ENCODE measurements around the gene RANBP3. TPM values are rescaled to one million over a fixed set of nuclear protein-coding genes. Genes with fewer than 3 reads are reported as not detected.

The RANBP3 gene
- total RNA-seq, 2 donors from 2014 or later, result 52.1 to 62.7 TPM

DNA sequence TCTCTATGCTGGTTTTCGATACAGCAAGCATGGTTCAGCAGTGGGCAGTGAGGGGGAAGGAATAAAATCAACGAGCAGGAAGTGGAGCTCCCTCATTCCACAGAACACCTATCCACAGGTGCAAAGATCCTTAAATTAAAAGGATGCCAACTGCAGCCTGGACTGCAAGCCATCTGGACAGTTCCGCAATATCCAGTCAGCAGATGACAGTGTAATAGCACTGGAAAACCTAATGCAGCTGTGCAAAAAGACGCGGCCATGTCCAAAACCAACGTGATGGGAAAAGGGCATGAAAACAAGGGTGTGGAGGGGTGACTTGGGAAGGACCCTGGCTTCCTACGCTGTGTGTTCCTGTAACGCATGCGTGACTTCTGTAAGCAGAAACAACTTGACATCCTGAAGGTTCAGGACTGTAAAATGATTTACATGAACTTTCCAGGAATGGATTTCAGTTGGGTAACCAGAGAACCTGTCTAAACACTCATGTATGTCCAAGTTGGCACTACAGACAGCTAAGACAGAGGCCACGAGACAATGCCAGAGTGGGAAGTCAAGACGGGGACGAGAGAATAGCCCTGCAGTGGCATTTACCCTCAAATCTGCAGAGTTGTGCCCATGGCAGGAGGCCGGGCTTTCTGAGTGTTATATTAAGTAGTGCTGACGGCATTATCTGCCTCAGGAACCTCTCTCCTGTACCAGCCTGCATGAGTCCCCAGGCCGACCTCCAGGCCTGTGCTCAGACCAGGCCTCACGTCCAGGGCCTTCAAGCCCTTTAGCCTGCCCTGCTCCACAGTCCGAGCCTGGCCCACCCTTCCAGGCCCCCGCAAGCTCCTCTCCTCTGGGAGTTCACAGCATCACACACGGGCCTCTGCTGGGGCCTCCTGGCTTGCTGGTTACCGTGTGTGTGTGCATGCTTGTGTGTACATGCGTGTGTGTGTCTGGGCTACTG lies 37.4 kb downstream of the RANBP3 start:
- Histone ChIP-seq H3K4me1 (peaks cover 3% of the 10 kb centered on the region), H3K36me3 (no peaks in the 10 kb centered on the region), H3K9me3 (no peaks in the 10 kb centered on the region), H3K27me3 (no peaks in the 10 kb centered on the region), H3K9ac (ENCODE audit: low read depth in 2 of 2, low read length in 2 of 2) (no peak overlapping the region), H3K4me3 (no peak overlapping the region), H3K27ac (no peak overlapping the region)
- intact Hi-C loops (cut with DNase I), result no loop called here
- TF ChIP-seq, protein P1, sequence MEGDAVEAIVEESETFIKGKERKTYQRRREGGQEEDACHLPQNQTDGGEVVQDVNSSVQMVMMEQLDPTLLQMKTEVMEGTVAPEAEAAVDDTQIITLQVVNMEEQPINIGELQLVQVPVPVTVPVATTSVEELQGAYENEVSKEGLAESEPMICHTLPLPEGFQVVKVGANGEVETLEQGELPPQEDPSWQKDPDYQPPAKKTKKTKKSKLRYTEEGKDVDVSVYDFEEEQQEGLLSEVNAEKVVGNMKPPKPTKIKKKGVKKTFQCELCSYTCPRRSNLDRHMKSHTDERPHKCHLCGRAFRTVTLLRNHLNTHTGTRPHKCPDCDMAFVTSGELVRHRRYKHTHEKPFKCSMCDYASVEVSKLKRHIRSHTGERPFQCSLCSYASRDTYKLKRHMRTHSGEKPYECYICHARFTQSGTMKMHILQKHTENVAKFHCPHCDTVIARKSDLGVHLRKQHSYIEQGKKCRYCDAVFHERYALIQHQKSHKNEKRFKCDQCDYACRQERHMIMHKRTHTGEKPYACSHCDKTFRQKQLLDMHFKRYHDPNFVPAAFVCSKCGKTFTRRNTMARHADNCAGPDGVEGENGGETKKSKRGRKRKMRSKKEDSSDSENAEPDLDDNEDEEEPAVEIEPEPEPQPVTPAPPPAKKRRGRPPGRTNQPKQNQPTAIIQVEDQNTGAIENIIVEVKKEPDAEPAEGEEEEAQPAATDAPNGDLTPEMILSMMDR (IDR thresholded peaks at IDR 0.05), result no peak
- DNase-seq, result no peak

DNA sequence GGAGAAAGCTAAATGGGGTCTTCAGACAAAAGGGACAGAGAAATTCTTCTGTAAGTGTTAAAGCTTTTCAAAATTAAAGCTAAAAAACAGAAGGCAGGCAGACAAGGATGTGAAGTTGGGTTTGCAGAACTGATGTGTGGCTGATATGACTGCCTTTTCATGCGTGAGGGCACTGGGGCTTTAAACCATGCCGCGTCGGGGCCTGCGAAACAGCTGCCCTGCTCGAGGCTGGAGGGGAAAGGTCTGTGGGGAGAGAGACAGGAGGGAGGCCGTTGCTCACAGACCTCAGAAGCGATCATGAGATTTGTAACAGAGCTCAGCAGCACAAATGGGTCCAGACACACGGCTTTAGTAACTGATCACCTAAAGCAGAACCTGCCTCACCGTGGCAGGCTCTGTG lies 40.4 kb downstream of the RANBP3 start:
- H3K9me3 ChIP-seq, result no peaks in the 10 kb centered on the region
- no peak overlapping the region for H3K27ac ChIP-seq
- no peak for DNase-seq
- no peaks in the 10 kb centered on the region for H3K27me3 ChIP-seq
- intact Hi-C loops (cut with DNase I), result no loop called here
- TF ChIP-seq, protein P1 (IDR thresholded peaks at IDR 0.05), result no peak
- no peaks in the 10 kb centered on the region for H3K36me3 ChIP-seq
- no peak overlapping the region for H3K9ac ChIP-seq (ENCODE audit: low read depth in 2 of 2, low read length in 2 of 2)
- H3K4me3 ChIP-seq, result no peak overlapping the region
- peaks cover 3% of the 10 kb centered on the region for H3K4me1 ChIP-seq

DNA sequence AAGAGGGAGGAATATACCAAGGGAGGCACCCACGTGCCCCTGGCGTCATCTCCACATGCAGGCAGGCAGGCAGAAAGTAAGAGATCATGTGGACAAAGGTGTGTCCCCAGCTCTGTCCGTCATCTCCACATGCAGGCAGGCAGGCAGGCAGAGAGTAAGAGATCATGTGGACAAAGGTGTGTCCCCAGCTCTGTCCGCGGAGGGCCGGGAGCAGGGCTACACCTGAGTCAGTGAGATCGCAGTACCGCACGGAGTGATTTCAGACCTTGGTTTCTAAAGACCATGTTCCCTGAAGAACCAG lies 41.7 kb downstream of the RANBP3 start:
- TF ChIP-seq, protein P1 (IDR thresholded peaks at IDR 0.05), result no peak
- Histone ChIP-seq H3K4me3 (no peak overlapping the region), H3K4me1 (peaks cover 3% of the 10 kb centered on the region), H3K36me3 (no peaks in the 10 kb centered on the region), H3K27ac (no peak overlapping the region), H3K9ac (ENCODE audit: low read depth in 2 of 2, low read length in 2 of 2) (no peak overlapping the region), H3K9me3 (no peaks in the 10 kb centered on the region), H3K27me3 (no peaks in the 10 kb centered on the region)
- no peak for DNase-seq
- intact Hi-C loops (cut with DNase I), result no loop called here

DNA sequence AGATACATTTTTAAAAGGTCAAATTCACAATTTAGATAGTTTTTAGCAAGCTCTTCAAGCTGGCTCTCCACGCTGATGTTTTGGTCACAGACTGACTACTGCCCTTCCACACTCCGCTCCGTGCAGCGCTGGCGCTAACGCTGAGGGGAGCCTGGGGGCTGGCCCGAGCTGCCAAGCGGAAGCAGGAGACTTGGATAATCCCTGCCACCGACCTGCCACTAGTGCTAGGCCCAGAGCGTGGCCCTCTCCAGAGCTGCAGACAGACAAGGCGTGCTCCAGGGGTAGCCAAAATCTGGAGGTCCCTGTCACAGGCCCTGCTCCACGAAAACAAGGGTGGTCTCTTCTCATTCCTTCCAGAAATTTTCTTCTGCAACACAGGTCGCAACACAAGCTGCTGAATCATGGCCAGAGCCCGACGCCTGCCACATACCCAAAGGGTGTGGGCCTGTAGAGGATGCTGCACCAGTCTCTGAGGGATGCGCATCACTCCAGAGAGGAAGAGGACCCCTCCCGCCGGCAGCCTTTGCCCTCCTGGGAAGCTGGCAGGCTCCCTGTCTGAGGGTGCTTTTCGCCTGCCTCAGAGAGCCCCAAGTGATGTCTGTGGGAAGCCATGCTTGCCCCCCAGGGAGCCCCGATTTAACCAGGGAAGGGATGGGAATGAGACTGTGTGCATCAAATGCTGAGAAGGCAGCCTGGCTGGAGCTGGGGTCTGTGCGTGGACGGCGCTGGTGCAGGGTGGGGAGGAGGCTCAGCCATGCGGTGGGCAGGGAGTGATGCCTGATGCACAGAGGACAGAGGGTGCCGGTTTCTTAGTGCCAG lies 42.3 kb downstream of the RANBP3 start:
- H3K4me1 ChIP-seq, result peaks cover 3% of the 10 kb centered on the region
- H3K9me3 ChIP-seq, result no peaks in the 10 kb centered on the region
- H3K36me3 ChIP-seq, result no peaks in the 10 kb centered on the region
- no peak overlapping the region for H3K27ac ChIP-seq
- no peak overlapping the region for H3K4me3 ChIP-seq
- H3K27me3 ChIP-seq, result no peaks in the 10 kb centered on the region
- intact Hi-C loops (cut with DNase I), result no loop called here
- DNase-seq, result no peak
- TF ChIP-seq, protein P1 (IDR thresholded peaks at IDR 0.05), result no peak
- H3K9ac ChIP-seq (ENCODE audit: low read depth in 2 of 2, low read length in 2 of 2), result peak overlapping the region in 1 of 2 donors; percentile 26

DNA sequence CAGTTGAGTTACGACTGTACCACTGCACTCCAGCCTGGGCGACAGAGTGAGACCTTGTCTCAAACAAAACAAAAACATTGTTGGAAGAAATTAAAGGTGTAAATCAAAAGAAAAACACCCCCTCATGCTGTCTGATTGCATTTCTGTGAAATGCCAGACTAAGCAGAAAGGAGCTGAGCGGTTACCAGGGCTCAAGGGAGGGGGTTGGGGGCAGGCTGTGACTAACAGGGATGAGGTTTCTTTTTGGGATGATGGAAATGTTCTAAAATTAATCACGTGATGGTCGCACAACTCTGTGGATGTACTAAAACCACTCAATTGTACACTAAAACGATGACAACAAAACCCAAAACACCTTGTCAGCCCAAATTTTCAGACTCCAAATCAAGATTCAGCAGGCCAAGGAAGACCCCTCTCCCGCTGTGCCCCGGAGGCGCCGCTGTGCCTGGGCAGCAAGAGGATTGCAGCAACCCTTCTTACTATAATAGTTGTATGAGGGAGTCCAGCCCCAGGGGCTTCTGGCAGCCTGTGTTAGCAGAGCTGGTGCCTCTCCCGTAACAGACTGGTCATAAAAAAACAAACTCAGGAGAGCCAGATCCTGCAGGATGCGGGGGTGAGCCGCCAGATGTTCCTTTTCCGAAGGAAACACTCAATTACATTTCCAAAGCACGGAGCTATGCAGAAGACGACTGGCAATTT lies 43.0 kb downstream of the RANBP3 start:
- Histone ChIP-seq H3K4me3 (no peak overlapping the region), H3K36me3 (no peaks in the 10 kb centered on the region), H3K27me3 (no peaks in the 10 kb centered on the region), H3K9me3 (no peaks in the 10 kb centered on the region), H3K4me1 (peaks cover 3% of the 10 kb centered on the region), H3K27ac (peak overlapping the region; percentile 41), H3K9ac (ENCODE audit: low read depth in 2 of 2, low read length in 2 of 2) (no peak overlapping the region)
- intact Hi-C loops (cut with DNase I), result no loop called here
- no peak for DNase-seq
- TF ChIP-seq, protein P1 (IDR thresholded peaks at IDR 0.05), result no peak
